HG02884 (cell line): Measurements from ENCODE around the gene PCTP.

Experiments
- ATAC-seq: cut with Tn5 transposase; IDR thresholded peaks from one replicate; pipeline ENCODE4 v1.9.1; 2021; ENCODE audit warnings: mild to moderate bottlenecking, moderate library complexity; ENCODE audit not compliant: unreplicated experiment

The PCTP gene

DNA sequence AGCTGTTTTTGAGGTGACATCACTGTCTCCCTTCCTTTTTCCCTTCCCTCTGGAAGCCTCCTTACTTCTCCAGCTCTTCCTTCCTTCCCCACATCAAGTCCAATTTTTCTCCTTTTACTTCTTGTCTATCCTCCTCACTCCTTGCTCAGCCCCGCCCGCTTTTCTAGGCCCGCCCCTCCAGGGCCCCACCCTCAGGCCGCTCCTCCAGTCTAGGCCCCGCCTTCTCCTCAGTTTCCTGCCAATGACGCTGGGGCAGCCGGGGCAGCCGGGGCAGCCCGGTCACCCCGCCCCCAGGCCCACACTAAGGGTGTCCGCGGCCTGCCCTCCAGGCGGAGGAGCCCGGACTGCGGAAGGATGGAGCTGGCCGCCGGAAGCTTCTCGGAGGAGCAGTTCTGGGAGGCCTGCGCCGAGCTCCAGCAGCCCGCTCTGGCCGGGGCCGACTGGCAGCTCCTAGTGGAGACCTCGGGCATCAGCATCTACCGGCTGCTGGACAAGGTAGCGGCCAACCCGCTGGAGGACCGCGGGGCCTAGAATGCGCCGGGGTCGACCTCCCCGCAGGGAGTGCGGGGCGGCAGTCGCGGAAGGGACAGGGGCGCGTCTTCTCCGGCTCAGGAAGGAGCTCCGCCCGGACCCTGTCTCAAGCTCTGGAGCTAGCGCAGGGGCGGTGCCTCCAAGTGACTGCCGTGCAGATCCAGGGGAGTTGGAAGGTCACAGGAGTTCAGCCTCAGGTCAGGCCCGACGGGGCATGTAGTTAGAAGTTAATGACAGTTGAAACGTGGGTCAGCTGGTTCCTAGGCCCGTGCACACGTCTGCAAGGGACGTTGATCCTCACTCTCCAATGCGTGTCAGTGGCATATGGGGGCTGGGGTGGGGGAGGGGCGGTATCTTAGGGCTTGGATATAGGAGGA lies at the start of gene PCTP:
Gene PCTP (plus strand): TSS at position 302 of the 908 bp plus-strand sequence. CDS start 53 bp downstream, at position 355.
- peak; percentile 99 for ATAC-seq

DNA sequence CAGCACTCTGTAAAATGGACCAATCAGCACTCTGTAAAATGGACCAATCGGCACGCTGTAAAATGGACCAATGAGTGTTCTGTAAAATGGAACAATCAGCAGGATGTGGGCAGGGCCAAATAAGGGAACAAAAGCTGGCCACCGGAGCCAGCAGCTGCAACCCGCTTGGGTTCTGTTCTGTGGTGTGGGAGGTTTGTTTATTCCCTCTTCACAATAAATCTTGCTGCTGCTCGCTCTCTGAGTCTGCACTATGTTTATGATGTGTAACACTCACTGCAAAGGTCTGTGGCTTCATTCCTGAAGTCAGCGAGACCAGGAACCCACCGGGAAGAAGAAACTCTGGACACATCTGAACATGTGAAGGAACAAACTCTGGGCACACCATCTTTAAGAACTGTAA lies 48.7 kb upstream of the PCTP start:
- no peak for ATAC-seq

DNA sequence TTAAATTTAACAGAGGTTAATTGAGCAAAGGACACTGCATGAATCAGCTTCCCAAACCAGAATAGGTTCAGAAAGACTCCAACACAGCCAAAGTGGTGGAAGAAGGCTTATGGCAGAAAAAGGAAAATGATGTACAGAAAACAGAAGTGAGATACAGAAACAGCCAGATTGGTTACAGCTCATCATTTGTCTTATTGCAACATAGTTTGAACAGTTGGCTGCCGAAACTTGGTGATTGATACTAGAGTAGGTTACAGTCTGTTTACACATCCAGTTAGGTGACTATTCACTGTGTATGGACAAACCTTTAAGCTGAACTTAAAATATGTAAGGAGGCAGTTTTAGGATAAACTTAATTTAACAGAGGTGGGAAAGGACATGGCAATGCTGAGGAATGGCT lies 46.5 kb upstream of the PCTP start:
- ATAC-seq: no peak

DNA sequence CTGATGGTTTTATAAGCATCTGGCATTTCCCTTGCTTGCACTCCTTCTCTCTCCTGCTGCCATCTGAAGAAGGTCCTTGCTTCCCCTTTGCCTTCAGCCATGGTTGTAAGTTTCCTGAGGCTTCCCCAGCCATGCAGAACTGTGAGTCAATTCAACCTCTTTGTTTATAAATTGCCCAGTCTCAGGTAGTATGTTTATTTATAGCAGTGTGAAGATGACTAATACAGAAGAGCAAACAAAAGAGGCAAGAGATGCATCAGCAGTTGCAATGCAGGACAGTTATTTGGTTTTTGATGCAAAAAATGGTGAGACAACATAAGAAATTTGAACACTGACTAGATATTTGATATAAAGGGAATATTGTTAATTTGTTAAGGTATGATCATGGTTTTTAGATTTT lies 45.0 kb upstream of the PCTP start:
- ATAC-seq: peak; percentile 88

DNA sequence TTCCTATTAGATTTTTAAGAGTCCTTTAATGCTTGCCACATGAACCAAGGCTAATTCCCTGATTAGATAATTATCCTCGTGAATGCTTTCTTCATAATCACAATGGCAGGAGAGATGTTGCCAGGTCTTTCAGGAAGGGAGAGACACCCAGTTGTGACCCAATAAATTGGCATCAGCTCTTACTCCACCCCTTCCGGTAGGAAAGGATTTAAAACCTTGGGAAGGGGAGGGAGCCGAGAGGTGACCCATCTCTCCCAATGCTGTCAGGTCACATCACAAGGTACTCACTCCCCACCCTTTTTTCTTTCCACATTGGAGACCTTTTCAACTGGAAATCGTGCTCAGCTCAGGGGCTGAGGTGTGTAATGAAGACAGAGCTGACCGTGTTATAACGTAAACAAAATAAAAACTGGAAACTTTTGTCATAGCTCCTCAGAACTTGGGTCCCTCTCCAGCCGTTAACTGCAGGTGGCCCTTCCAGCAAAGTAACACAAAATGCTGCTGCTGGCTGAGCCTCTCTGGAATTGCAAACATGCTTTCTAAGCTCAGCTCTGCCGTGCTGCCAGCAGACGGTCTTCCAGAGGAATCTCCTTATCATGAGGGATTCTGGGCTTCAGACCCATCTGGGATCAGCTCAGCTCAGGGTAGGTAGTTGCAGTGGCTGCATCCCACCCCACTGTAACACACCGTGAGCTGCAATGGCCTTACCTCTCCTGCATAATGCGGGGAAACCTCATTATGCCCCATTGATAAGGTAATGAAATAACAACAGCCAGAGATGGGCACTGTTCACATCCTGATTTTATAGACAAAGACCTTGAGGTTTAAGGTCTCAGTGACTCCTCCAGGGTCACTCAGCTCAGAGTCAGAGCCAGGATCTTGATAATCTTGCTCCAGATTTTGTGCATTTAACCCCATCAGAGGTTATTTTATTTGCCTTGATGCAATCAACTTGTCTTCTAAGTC lies 43.8 kb upstream of the PCTP start:
- ATAC-seq: no peak

DNA sequence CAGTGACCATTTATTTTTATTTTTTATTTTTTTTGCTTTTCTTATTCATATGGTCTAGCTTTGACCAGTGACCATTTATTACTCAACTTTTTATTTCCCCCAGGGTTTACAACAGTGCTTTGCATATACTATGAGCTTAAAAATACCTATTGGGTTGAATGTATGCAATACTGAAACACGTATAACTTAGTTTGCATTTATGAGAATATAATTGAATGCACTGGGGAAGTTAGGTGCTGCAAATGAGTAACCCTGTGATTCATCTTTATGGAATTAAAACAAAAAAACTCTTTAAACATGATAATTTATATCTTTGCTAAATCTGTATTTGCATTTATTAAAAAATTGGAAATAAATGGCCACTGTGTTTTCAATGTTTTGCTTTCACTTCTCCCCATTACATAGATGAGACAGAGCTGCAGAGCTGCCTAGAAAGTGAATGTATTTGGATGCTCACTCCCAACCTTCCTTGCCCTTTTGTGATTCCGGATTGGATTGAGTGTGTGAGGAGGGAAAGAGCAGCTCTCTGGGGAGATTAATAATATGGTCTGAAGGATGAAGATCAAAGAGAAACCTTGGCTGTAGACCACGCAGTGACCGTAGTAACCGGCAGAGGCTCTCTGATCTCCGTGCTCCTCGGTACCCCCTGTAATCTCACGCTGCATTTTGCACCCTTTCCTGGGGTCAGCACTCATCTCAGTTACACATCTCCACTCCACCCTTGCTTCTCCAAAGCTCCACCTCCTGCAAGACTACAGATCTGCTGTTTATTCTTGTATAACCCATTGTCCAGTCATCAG lies 42.5 kb upstream of the PCTP start:
- ATAC-seq: no peak

DNA sequence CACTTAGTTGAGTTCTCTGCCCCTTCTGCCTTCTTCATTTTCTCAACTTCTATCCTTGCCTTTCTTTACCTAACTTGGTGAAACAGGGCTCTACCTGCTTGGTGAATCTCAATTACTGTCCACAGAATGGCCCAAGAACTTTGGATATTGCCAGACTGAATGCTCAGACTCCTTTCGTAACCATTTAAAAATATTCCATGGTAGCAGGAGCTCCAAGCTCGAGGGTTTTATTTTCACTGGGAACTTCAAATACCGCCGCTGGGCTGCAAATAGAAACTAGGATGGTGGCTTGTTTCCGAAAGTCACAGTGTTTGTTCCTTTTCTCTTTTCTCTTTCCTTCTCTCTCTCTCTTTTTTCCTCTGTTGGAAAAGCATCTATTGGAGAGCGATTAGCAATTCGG lies 41.4 kb upstream of the PCTP start:
- ATAC-seq: no peak

DNA sequence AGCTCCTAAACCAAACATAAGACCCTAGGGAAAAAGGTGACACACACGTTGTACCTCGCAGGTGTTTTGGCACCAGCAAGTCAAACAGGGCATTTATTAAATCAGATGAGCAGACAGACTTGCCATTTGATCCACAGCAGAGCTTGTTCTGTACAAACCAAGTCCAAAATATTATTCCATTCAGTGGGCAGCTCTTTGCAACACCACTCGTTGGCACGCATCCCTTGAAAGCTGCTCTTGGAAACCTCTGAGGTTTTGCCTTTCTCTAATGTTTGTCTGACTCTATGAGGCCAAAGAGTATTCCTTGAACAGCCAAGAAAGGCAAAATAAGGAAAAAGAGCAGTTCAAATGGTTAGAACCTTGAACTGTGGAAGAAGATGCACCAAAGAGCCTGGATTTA lies 40.9 kb upstream of the PCTP start:
- no peak for ATAC-seq

DNA sequence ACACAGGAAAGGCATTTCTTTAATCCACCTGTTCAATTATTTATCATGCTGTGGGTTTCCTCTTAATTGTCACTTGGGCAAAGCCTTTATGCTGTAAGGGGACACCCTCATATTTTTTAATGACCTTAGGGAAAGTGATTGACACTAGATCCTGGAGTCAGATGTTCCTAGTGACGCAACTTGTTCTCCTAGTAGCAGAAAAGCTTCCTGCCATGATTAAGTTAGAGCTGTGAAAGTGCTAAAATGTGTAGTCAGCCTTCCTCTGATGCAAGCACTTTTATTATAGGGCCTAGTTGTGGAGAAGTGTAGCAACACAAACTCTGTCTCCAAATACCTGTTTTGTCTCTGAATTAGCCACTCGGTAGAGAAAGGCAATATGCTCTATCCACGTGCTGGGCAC lies 40.4 kb upstream of the PCTP start:
- ATAC-seq: no peak

DNA sequence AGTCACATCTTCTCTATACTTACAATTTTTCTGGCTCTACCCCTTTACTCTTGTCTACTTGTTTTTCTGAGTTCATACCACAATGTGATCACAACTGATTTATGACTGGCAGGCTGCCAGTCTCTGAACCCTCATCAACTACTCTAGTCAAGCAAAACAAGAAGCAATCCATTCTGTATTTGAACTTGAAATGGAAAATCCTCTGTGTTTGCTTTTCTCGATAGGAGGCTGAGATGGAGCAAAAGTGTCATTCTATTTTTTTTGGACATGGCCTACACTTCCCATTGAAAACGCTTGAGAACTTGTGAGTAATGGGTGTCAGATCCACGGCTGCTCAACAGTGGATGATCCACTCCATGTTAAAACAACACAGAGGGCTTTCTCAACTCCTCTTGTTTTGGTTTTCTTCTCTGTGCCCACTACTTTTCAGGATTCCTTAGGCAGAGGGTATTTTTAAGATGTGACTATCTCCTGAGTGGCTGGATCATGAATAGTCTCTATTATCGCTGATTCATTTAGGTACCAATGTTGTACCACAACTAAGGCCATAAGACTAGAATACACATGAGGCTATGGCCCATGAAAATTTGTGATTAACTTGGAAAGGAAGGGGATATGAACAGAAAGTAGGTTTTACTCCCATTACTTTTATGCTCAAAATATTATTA lies 39.9 kb upstream of the PCTP start:
- no peak for ATAC-seq

DNA sequence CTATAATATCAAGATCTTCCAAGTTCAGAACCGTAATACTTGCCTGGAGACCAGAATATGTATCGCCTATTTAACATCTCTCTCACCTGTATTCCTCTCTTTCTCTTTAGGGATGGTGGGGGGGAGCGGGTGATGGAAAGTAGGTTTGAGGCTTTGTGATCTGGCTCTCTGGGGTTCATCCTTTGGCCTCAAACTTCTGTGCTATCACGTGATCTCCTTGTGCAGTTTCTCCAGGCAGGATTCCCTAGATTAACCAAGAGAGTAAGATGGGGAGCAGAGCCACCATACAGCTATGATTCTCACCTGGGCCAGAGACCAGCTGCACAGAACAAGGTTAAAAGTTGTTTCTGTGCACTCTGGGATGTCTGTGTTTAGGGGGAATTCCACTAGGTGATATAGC lies 33.4 kb upstream of the PCTP start:
- ATAC-seq: no peak

DNA sequence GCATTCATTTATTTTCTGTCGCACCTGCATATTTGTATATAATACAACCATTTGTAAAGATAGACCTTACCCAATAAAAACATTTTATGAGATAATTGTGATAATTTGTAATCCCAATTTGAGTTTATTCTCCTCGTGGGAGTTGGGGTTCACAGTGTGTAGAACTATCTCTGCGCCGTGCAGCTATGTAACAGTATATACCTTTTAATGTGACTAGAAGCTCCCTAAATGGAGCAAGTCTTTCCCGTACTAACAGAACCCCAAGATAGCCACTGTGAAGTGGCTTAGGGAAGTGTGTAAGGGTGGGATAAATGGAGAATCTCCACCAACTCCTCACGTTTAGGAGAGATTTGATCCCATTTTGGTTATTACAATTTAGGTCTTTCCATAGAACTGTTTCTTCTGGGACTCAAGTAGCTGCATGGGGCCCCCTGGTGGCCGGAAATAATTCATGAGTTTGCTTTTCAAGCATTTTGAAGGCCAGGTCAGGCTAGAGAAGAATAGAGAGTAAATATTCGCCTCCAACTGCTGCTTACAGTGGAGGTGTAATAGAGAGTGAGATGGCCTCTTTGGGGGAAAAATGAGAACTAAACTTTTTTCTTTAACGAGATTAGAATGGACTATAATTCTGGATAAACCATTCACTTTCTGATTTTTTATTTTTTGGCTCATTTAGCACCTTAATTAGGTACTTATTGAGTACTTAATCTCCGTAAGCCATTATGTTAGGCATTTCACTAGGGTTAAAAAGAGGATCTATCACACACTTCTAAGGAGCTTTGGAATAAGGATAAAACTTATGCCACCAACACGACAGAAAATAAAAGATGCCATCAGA lies 32.7 kb upstream of the PCTP start:
- ATAC-seq: peak; percentile 72

DNA sequence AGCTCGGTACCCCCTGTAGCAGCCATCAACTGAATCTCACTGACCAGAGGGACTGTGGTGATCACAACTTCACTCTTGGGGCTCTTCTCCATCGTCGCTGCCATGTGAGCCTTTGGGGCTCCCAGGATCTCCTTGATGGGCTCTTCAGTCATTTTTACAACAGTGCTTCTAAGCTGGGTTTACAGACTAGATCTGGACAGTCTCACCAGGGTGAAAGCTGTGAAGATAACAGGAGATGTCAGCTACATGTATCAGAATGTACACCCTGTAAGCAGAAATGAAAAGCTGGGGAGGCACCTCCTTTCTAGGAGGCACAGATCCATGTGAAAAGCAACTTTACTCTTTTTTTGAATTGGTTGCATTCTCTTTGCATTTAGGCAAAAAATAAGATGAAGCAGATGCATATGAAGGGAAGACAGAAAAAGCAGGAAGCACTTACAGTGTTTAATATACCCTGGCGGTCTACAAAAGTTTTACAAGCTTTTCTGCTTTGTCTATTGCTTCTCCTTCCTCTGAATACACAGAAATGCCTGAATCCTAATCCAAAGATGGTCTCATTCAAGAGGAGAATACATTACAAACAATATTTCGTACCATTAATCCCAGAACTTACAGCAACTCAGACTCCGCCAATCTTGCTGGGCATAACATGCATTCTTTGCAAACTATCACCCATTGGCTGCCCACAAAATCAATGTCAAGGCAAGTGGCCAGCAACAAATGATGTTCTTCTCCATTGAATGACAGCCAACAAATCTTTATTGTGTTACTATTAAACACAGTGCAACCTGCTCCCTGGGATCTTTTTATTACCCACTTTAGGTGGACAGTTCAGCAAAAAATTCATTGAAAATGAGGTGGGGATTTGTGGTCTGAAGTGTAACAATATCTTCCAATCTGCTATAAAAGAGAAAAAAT lies 29.7 kb upstream of the PCTP start:
- no peak for ATAC-seq

DNA sequence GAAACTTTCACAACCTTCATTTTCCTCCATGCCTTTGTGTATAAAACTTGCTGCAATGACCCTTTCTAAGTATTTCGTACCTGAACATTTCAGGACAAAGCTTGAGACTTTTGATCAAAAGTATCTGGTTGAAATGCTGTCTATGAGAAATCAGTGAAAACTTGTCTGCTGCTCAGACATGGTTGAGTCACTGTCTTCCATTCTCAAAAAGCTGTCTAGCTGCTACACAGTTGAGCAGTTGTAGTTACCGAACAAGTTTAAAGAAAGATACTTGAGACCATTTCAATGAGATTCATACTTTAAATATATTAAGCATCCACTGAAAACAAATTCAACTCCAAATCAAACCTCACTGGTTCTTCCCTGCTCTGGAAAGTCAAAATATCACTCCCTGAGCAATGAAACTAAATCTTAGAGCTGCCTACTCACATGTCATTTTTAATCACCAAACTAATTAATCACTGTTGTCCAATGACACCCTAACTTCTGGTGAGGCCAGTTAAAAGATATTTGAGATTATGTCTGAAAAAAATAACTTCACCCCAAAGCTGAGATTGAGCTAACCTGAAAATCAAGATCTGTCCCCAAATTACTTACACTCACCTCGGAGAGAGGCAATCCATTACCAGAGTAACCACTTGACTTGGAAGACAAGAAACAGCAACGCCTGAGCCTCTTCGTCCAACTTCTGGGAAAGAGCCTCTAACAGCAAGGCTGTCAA lies 28.7 kb upstream of the PCTP start:
- ATAC-seq: no peak

DNA sequence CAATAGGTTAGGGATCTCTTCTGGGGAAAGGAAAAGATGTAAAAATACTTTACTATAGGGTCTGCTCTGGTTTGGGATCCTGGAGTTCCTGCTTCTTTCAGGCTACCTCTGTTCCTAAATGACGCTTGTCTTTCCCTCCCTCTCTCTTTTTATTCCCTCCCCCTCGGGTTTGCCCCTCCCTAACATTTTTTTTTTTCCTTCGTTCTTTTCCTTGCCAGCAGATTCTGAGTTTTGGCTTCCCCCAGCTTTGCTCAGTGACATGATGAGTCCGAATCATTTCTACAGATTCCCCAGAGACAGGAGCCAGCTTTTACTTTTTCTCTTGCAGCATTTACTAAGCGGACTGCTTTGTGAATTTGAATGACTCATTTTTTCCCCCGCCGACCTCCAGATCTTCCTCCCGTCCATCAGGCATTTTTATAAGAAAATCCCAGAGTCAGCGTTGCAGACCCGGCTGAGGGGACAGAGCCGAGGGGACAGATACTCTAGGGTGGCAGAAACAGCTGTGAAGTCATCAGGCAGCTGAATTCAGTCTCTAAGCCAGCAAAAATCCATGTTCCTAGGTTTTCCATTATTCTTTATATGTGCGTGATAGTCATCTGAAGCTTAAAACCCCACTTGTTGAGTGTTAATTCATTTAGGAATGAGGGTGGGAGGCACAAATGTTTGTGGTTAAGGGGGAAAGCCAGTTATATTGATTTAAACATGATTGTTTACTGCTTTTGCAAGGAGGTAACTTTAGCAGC lies 27.9 kb upstream of the PCTP start, which contains the start of gene TMEM100:
Gene TMEM100 (minus strand): TSS at position 123 of the 746 bp plus-strand sequence. CDS start 1,794 bp downstream, outside the sequence.
- no peak for ATAC-seq

DNA sequence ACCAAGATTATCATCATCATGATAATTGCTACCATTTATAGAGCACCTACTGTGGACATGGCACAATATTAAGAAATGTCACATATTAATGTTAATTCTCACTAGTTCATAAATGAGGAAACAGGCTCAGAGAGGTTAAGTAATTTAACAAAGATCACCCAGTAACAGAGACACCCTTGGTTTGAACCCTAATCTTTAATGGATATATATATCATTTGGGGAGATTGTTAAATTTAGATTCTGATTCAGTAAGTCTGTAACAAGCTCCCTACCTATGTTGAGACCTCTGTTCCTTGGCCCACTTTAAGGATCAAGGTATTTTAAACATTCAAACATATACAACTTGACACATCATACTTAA lies 27.4 kb upstream of the PCTP start:
- ATAC-seq: no peak

DNA sequence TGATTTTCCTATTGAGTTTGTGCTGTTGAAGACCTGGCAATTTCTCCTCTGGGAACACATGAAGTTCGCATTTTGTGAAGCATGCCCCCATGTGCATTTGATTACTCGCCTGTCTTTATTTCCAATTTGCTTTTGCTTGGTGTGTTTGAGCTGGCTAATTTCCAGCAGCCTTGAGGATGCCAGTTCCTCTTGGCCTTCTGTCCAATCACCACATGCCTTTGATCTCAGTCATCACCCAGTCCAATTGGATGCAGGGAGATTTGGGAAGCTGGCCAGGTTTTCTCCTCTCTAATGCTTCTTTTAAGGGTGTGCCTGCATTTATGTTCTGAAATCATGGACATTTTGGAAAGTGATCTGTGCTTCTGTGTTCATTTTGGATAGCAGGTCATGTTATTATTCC lies 24.4 kb upstream of the PCTP start:
- ATAC-seq: no peak
